ENCODE results near the gene FAM20A.
"Not testable (repeated sequence)": the region's sequence is repeated elsewhere in the genome, so short reads cannot be mapped to it uniquely, and the experiment has no call there.

FAM20A gene

GRCh38 chr17:68518063-68518815 lies 82.9 kb downstream of the FAM20A start:
- DNase-seq (ENCODE audit: low read depth) = no peak

DNA sequence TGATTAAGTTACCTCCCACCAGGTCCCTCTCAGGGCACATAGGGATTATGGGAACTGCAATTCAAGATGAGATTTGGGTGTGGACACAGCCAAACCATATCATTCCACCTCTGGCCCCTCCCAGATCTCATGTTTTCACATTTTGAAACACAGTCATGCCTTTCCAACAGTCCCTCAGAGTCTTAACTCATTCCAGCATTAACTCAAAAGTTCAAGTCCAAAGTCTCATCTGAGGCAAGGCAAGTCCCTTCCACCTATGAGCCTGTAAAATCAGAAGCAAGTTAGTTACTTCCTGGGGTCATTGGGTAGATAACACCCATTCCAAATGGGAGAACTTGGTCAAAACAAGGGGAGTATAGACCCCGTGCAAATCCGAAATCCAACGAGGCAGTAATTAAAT lies 83.6 kb downstream of the FAM20A start:
- not testable (repeated sequence) for DNase-seq (ENCODE audit: low read depth)

DNA sequence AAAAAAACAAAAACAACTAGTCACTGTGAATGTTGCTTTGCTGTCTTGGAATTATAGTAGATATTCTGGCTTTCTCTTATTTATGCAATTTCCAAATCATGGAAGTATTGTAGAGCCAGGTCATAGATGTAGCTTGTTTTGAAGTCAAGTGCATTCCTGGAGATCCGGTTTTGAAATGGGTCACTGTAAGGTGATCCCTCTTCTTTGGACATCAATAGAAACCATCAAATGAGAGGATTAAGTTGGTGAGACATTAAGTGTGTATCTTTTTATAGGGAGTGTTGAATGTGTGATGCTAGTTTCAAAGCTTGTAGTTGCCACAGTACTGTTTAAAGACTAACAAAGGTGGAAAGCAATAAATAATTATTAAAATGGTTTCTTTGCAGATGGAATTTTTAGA lies 84.4 kb downstream of the FAM20A start:
- DNase-seq (ENCODE audit: low read depth) = no peak

- DNase-seq (ENCODE audit: low read depth) = no peak
These were observed 86.1 kb downstream of the FAM20A start for GRCh38 chr17:68514831-68515635.

- DNase-seq (ENCODE audit: low read depth) = no peak
These were observed 87.2 kb downstream of the FAM20A start for GRCh38 chr17:68513932-68514331.

- DNase-seq (ENCODE audit: low read depth) = no peak
These were observed 88.2 kb downstream of the FAM20A start for GRCh38 chr17:68512960-68513474.

GRCh38 chr17:68512247-68512959 lies 88.8 kb downstream of the FAM20A start, which contains the start of gene PRKAR1A:
Gene PRKAR1A, plus strand, starts transcription at chr17:68512430. Its CDS starts 2,970 bp downstream, at chr17:68515400.
- DNase-seq (ENCODE audit: low read depth) = peak; percentile 84

DNA sequence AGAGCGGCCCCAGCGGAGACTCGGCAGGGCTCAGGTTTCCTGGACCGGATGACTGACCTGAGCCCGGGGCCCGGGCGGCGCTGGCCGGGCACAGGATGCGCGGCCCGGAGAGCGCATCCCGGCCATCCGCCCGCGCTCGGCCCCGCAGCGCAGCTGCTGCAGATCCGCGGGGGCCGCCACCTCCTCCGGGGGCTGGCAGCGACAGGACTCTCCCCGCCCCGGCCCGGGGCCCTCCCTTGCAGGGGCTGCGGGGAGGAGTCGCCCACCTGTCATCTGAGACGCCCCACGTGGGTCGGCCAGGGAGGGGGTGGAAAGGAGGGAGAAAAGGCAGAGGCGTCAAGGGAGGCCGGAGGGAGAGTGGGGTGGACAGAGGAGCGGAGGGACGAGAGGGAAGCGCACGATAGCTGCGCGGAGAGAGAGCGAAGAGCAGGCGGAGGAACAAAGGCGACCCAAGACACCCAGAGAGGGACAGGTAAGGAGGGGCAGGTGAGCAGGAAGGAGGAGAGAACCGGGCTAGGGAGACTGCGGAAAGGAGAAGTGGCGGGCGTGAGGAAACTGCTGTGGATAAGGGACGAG lies 89.4 kb downstream of the FAM20A start:
- peak; percentile 72 for DNase-seq (ENCODE audit: low read depth)

- DNase-seq (ENCODE audit: low read depth) = no peak
These were observed 89.9 kb downstream of the FAM20A start for GRCh38 chr17:68511254-68511670.

GRCh38 chr17:68509141-68510057 lies 91.8 kb downstream of the FAM20A start:
- DNase-seq (ENCODE audit: low read depth) = no peak

DNA sequence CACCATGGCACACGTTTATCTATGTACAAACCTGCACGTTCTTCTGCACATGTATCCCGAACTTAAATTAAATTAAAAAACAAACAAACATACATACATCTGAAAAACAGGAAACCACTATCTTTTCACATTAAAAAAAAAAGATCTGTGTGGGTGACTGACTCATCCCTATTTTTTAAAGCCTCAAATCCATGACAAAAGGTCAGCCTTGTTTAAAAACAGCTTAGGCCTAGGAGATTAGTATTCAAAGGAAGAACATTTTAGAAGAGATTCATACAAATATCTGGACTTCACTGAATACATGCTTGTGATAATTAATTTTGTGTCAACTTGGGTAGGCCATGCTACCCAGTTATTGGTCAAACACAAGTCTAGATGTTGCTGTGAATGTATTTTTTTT lies 93.6 kb downstream of the FAM20A start:
- no peak for DNase-seq (ENCODE audit: low read depth)

GRCh38 chr17:68505951-68506350 lies 95.2 kb downstream of the FAM20A start:
- no peak for DNase-seq (ENCODE audit: low read depth)

DNA sequence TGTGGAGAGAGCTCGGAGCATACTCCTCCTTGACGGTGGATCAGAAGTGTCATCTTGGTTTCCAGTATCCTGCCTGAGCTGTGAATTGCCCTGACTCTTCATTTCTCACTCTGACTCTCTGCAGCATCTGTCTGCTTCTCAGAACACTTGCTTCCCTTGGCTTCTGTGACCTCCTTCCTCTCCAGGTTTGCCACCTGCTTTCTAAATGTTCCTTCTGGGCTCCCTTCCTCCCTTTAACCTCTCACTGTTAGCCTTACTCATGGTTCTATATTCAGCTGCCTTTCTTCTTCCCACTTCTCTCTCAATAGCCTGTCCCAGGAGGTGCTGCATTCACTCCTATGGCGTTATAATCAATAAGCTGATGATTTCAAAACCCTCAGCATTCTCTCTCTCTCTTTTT lies 100.1 kb downstream of the FAM20A start:
- no peak for DNase-seq (ENCODE audit: low read depth)

DNA sequence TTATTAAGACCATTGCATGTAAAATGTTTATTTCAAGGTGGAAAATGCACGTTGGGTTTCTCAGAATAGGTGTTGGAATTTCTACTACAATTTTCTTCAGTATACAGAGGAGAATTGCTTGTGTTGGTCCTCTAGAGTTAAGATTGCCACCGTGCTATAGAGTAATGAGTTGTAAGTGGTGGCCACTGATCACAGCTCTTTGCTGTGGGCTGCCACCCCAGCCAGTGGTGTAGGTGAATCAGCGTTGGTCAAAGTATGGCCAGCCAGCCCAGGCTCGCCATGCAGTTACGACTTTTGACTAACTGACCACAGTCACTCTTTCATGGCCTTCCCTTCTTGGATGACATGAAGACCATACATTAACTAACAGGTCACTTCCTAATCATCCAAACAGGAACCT lies 101.6 kb downstream of the FAM20A start:
- DNase-seq (ENCODE audit: low read depth) = no peak

DNA sequence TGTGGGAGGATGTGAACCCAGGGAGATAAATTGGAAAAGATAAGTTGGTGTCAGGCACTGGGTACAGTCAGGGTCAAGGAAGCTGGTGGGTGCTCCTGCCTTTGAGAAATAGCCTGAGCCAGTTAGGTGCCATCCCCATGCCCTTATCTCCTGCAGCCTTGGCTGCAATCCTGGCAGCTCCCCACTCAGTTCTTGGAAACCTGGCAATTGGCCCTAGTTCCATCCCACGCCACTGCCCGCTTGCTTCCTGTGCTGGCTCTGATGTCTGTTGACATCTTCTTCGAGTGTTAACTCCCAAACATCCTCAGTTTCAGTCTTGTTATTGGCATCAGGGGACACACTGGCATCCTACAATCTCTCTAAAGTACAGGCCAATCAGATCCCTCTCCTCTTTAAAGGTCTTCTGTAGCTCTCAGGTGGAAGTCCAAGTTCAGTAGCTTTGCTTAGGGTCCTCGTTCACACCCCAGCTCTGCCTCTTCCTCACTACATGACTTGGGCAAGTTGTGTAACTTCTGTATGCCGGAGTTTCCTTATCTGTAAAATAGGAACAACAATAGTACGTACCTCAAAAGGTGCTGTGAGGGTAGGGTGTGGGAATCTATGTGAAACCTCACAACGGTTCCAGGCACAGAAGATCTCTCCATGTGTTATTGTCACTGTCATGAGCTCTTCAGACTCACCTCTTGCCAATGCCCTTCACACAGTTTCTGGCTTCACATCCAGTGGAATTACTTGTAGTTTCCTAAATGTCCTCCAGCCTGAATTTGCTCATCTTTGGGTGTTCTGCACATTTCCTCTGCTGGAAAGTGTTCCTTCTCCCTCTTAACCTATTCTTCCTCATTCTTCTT lies 102.5 kb downstream of the FAM20A start:
- DNase-seq (ENCODE audit: low read depth) = no peak

- DNase-seq (ENCODE audit: low read depth) = no peak
These were observed 103.3 kb downstream of the FAM20A start for GRCh38 chr17:68497885-68498319.

DNA sequence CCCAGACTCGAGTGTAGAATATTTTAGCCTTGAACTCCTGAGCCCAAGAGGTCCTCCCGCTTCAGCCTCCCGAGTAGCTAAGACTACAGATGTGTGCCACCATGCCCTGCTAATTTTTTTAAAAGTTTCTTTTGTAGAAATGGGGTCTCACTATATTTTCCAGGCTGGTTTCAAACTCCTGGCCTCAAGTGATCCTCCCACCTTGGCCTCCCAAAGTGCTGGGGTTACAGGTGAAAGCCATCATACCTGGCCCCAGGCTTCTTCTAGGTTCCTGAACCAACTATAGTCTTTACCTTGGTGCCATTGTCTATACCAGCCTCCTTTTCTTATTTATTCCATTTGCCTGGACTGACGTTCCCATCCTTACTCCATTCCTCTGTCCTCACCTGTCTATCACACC lies 106.1 kb downstream of the FAM20A start:
- DNase-seq (ENCODE audit: low read depth) = no peak

- not testable (repeated sequence) for DNase-seq (ENCODE audit: low read depth)
These were observed 108.6 kb downstream of the FAM20A start for GRCh38 chr17:68492394-68493054.

All from stimulated activated CD4-positive, alpha-beta T cell treated with anti-CD3 and anti-CD28 coated beads, Interleukin-2, amount 100 ng/mL, for 4 hours (primary cell).